Measurements from ENCODE around the gene MOV10L1.

DNA sequence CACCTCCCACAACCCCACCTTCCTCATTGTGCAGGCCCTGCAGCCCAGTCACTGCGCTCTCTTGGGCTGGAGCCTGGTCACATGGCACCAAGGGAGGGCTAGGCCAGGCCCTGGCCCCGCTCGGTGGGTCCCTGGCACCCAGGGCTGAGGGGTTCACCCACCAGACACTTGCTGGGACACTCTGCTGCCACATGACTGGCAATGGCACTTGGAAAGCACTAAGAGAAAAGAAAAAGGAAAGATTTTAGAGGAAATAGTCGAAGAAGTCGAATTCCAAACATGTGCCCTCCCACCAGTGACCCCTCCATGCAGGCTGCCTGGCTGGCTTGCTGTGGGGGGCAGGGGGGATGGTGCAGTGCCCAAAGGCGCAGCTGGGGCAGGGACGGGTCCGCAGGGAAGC lies 19.4 kb upstream of the MOV10L1 start:
- TF ChIP-seq, protein P1, sequence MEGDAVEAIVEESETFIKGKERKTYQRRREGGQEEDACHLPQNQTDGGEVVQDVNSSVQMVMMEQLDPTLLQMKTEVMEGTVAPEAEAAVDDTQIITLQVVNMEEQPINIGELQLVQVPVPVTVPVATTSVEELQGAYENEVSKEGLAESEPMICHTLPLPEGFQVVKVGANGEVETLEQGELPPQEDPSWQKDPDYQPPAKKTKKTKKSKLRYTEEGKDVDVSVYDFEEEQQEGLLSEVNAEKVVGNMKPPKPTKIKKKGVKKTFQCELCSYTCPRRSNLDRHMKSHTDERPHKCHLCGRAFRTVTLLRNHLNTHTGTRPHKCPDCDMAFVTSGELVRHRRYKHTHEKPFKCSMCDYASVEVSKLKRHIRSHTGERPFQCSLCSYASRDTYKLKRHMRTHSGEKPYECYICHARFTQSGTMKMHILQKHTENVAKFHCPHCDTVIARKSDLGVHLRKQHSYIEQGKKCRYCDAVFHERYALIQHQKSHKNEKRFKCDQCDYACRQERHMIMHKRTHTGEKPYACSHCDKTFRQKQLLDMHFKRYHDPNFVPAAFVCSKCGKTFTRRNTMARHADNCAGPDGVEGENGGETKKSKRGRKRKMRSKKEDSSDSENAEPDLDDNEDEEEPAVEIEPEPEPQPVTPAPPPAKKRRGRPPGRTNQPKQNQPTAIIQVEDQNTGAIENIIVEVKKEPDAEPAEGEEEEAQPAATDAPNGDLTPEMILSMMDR (IDR thresholded peaks at IDR 0.05) = no peak
- TF ChIP-seq POLR2A (IDR thresholded peaks at IDR 0.05) = no peak

All from Peyer's patch (tissue), 4 donors.